ENCODE data around the gene CHPF. TPM values are rescaled to one million over a fixed set of nuclear protein-coding genes. Genes with fewer than 3 reads are reported as not detected.

CHPF gene
- total RNA-seq, 2 donors from 2014 or later: 115 to 232 TPM

- Histone ChIP-seq H3K27ac (no peak overlapping the region), H3K4me3 (no peak overlapping the region), H3K4me1 (peaks cover 23% of the 10 kb centered on the region), H3K9me3 (no peaks in the 10 kb centered on the region), H3K36me3 (replicated peaks in 1 of 2; ENCODE audit: insufficient read depth in 1 of 2, low read depth in 2 of 2) (no peaks in the 10 kb centered on the region), H3K27me3 (peaks cover 0 to 33% of the 10 kb centered on the region in 2 donors)
- TF ChIP-seq POLR2A (IDR thresholded peaks at IDR 0.05) (no peak), CTCF (IDR thresholded peaks at IDR 0.05) (no peak)
- ATAC-seq (no peak), DNase-seq (no peak)
- WGBS, 2 donors: 45 to 46% methylated on average over 10 to 11 of the region's 11 CpGs
- intact Hi-C loops (cut with DNase I): loop anchor here (5.0 kb wide), 2 partner anchors 49 to 119 kb away; no protein-coding TSS in a partner anchor
These were observed 17.1 kb downstream of the CHPF start for GRCh38 chr2:219526320-219527075.

DNA sequence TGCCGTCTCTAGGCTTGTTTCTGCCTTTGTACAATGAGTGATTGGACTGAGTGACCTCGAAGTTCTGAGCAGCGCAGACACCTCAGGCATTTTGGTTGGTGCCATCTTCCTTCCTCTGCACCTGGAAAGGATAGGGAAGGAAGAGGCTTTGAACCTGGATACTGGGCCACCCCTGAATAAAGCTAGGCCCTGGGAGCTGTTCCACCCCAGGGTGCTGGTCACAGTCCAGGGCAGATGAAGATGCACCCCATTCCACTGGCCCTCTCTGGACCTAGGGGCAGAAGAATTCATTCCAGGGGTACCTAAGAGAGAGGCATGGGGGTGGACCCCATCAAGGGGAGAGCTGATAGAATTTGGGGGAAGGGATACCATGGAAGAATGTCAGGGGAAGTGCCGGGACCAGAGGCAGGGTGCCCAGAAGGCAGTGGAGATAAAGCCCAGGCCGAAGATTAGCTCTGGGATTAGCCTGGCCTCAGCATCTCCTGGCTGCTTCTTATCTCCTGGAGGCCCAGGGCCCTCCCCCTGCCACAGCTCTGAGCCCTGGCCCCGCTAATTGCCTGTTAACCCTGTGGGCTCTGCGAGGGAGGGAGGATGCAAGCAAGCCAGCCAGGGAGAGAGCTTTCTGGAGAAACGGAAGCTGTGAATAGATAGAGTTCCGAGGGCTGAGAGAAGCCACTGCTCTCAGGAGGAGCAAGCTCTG, 17.9 kb downstream of the CHPF start:
- H3K36me3 ChIP-seq (replicated peaks in 1 of 2; ENCODE audit: insufficient read depth in 1 of 2, low read depth in 2 of 2): no peaks in the 10 kb centered on the region
- H3K27ac ChIP-seq: no peak overlapping the region
- no peak overlapping the region for H3K4me3 ChIP-seq
- peaks cover 23% of the 10 kb centered on the region for H3K4me1 ChIP-seq
- TF ChIP-seq POLR2A (IDR thresholded peaks at IDR 0.05): no peak
- TF ChIP-seq CTCF (IDR thresholded peaks at IDR 0.05): no peak
- H3K27me3 ChIP-seq: peaks cover 0 to 33% of the 10 kb centered on the region in 2 donors
- DNase-seq: no peak
- no peak for ATAC-seq
- 26 to 46% methylated on average over 6 to 9 of the region's 9 CpGs for WGBS, 2 donors
- intact Hi-C loops (cut with DNase I): loop anchor here (5.0 kb wide), 2 partner anchors 48 to 118 kb away; no protein-coding TSS in a partner anchor
- no peaks in the 10 kb centered on the region for H3K9me3 ChIP-seq

DNA sequence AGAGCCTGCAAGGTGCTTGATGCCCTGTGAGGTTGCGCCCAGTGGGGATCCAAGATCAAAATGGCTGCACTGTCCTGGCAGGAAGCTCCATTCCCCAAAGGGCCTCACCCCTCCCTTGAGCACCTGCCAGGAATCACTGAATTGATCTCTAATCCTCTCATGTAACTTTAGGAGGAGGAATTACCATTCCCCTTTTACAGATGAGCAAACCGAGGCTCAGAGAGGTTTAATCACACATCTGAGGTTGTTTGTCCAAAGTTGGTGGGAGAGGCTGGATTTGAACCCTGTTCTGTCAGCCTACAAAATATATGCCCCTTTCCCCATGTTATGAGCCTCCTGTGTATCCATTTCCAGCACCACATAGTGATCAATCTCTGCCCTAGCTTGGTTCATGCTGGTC, 18.8 kb downstream of the CHPF start:
- Histone ChIP-seq H3K27ac (no peak overlapping the region), H3K27me3 (peaks cover 0 to 31% of the 10 kb centered on the region in 2 donors), H3K4me3 (no peak overlapping the region), H3K4me1 (peaks cover 18% of the 10 kb centered on the region), H3K36me3 (replicated peaks in 1 of 2; ENCODE audit: insufficient read depth in 1 of 2, low read depth in 2 of 2) (no peaks in the 10 kb centered on the region), H3K9me3 (no peaks in the 10 kb centered on the region)
- intact Hi-C loops (cut with DNase I): loop anchor here (5.0 kb wide), 2 partner anchors 48 to 118 kb away; no protein-coding TSS in a partner anchor
- DNase-seq: no peak
- 75 to 100% methylated on average over 2 of the region's 2 CpGs for WGBS, 2 donors
- no peak for TF ChIP-seq CTCF (IDR thresholded peaks at IDR 0.05)
- no peak for TF ChIP-seq POLR2A (IDR thresholded peaks at IDR 0.05)
- no peak for ATAC-seq

DNA sequence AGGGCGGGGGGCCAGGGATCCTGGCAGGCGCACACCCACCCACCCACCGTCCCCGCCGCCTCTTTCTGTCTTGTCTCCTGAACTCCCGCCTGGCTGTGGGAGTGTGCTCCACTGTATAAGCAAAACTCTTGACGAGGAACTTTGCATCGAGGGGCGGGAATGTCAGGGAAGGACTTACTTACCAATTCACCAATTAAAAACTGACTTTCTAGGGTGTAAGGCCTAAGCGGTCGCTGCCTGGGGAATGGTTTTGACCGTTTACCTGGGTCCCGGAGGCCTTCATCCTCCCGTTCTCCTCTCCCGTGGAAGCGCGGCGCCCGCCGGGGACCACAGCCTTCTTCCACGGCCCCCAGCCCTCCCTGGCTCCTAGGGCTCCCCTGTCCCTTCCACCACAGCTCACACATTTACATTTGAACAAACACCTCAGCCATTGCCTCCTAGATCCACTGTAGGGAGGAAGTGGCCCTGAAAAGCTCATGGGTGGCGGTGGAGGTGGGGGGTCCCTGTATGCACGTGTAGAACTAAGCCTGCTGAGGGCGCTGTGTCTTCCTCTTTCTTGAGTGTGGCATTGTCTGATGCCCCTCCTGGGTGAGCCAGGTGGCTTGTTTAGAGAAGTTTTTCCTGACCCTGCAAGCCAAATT, 20.5 kb downstream of the CHPF start:
- DNase-seq (no peak), ATAC-seq (no peak)
- H3K27ac ChIP-seq: no peak overlapping the region
- intact Hi-C loops (cut with DNase I): no loop called here
- no peaks in the 10 kb centered on the region for H3K36me3 ChIP-seq (replicated peaks in 1 of 2; ENCODE audit: insufficient read depth in 1 of 2, low read depth in 2 of 2)
- H3K4me3 ChIP-seq: no peak overlapping the region
- H3K9me3 ChIP-seq: no peaks in the 10 kb centered on the region
- peaks cover 0 to 23% of the 10 kb centered on the region in 2 donors for H3K27me3 ChIP-seq
- 19 to 36% methylated on average over 22 to 23 of the region's 24 CpGs for WGBS, 2 donors
- H3K4me1 ChIP-seq: peaks cover 17% of the 10 kb centered on the region
- no peak for TF ChIP-seq POLR2A (IDR thresholded peaks at IDR 0.05)
- no peak for TF ChIP-seq CTCF (IDR thresholded peaks at IDR 0.05)

All from body of pancreas (tissue), 4 donors.